Endometrial microvascular endothelial cells (primary cell): ENCODE results near the gene ACTG1. TPM values are rescaled to one million over a fixed set of nuclear protein-coding genes. Genes with fewer than 3 reads are reported as not detected.

ENCODE experiments used
- total RNA-seq: library from RNA; depleted of rRNA; stranded (reverse); fragments of >200 nt; gene quantifications from one replicate; pipeline ENCODE4 v1.2.3, GENCODE V29; 2015; ENCODE audit errors: inconsistent ontology term

The ACTG1 gene
- total RNA-seq, 1 donor from 2014 or later = 13,813 TPM

Other genes starting within 250 kb of the ACTG1 start
- 103 TPM for gene SLC38A10, start 217.5 kb downstream of the ACTG1 start, total RNA-seq
- gene BAHCC1, start 117.3 kb downstream of the ACTG1 start, total RNA-seq = 10.0 TPM
- not detected for gene FSCN2, start 15.6 kb upstream of the ACTG1 start, total RNA-seq
- 41.1 TPM for gene FAAP100, start 39.6 kb upstream of the ACTG1 start, total RNA-seq
- gene NPLOC4, start 124.3 kb upstream of the ACTG1 start, total RNA-seq = 86.4 TPM
- not detected for gene TSPAN10, start 124.4 kb upstream of the ACTG1 start, total RNA-seq
- gene PDE6G, start 143.7 kb upstream of the ACTG1 start, total RNA-seq = 0.37 TPM
- gene OXLD1, start 153.8 kb upstream of the ACTG1 start, total RNA-seq = 38.9 TPM
- gene CCDC137, start 153.9 kb upstream of the ACTG1 start, total RNA-seq = 20.9 TPM
- gene ARL16, start 171.0 kb upstream of the ACTG1 start, total RNA-seq = 30.3 TPM
- gene HGS, start 171.2 kb upstream of the ACTG1 start, total RNA-seq = 125 TPM
- 120 TPM for gene MRPL12, start 190.6 kb upstream of the ACTG1 start, total RNA-seq
- 42.1 TPM for gene SLC25A10, start 199.5 kb upstream of the ACTG1 start, total RNA-seq